ENCODE measurements around the gene BHLHA15. TPM values are rescaled to one million over a fixed set of nuclear protein-coding genes. Genes with fewer than 3 reads are reported as not detected.

The BHLHA15 gene
- total and polyA plus RNA-seq, 9 of the 15 experiments (the other 6 are each of a cell fraction or from before 2014, with no cell fraction given), result 0.22 to 2.0 (median 1.1) TPM; not detected in 4

DNA sequence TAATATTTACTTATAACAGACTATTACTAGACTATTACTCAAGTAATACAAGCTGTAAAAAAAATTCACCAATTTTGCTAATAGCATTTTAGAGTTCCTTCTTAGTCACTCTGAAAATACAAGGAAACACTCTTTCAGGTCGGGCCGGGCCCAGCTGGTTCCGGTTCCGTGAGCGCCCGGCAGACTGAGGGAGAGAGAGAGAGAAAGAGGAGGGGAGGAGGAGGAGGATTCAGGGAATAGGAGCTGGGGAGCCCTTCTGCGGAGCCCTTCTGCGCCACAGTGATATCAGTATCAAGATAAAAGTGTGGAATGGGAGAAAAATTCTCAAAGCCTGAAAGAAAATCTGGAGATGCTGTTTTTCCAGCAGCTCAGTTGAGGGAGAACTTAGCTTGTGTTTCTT is 30.5 kb upstream of the BHLHA15 start:
- no peaks in the 10 kb centered on the region for H4K20me1 ChIP-seq (replicated peaks; ENCODE audit: control insufficient read depth, insufficient read depth, low read length)
- intact Hi-C loops (cut with micrococcal nuclease) (no loop called here), in situ Hi-C loops (cut with MboI) (no loop called here)
- ATAC-seq, result peak; percentile 36; the same call in 1 of the 3 replicates
- no peak overlapping the region for H3K27ac ChIP-seq (ENCODE audit: extremely low read depth, low read depth, low read length)
- no peak for FAIRE-seq
- no peak for TF ChIP-seq ZFP30 (CRISPR knock-in tag; IDR thresholded peaks at IDR 0.05; ENCODE audit: borderline replicate concordance)
- no peak for TF ChIP-seq CCNT2 (IDR thresholded peaks at IDR 0.05; ENCODE audit: borderline replicate concordance, extremely low read depth, insufficient read length, low read depth, low read length)
- TF ChIP-seq, protein P1, sequence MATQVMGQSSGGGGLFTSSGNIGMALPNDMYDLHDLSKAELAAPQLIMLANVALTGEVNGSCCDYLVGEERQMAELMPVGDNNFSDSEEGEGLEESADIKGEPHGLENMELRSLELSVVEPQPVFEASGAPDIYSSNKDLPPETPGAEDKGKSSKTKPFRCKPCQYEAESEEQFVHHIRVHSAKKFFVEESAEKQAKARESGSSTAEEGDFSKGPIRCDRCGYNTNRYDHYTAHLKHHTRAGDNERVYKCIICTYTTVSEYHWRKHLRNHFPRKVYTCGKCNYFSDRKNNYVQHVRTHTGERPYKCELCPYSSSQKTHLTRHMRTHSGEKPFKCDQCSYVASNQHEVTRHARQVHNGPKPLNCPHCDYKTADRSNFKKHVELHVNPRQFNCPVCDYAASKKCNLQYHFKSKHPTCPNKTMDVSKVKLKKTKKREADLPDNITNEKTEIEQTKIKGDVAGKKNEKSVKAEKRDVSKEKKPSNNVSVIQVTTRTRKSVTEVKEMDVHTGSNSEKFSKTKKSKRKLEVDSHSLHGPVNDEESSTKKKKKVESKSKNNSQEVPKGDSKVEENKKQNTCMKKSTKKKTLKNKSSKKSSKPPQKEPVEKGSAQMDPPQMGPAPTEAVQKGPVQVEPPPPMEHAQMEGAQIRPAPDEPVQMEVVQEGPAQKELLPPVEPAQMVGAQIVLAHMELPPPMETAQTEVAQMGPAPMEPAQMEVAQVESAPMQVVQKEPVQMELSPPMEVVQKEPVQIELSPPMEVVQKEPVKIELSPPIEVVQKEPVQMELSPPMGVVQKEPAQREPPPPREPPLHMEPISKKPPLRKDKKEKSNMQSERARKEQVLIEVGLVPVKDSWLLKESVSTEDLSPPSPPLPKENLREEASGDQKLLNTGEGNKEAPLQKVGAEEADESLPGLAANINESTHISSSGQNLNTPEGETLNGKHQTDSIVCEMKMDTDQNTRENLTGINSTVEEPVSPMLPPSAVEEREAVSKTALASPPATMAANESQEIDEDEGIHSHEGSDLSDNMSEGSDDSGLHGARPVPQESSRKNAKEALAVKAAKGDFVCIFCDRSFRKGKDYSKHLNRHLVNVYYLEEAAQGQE (IDR thresholded peaks at IDR 0.05; ENCODE audit: borderline replicate concordance), result peak; percentile 10; the same call in 1 of the 2 replicates
- TF ChIP-seq, protein P1 (CRISPR knock-in tag; IDR thresholded peaks at IDR 0.05; ENCODE audit: low read depth), result no peak
- TF ChIP-seq, protein P2, sequence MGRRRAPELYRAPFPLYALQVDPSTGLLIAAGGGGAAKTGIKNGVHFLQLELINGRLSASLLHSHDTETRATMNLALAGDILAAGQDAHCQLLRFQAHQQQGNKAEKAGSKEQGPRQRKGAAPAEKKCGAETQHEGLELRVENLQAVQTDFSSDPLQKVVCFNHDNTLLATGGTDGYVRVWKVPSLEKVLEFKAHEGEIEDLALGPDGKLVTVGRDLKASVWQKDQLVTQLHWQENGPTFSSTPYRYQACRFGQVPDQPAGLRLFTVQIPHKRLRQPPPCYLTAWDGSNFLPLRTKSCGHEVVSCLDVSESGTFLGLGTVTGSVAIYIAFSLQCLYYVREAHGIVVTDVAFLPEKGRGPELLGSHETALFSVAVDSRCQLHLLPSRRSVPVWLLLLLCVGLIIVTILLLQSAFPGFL (CRISPR knock-in tag; IDR thresholded peaks at IDR 0.05), result no peak
- TF ChIP-seq HDAC2 (IDR thresholded peaks at IDR 0.05), result no peak
- 0 out of 2 replicates have a peak, but pooled peaks have one; percentile 14 for TF ChIP-seq GABPA (tag; conservative IDR thresholded peaks at IDR 0.05; ENCODE audit: low read depth)
- no peak for TF ChIP-seq FOXJ2 (tag; IDR thresholded peaks at IDR 0.05)
- H2AFZ ChIP-seq (ENCODE audit: low read depth, low read length), result no peak overlapping the region
- H3K9me1 ChIP-seq (ENCODE audit: control insufficient read depth, insufficient read depth, low read length), result no peaks in the 10 kb centered on the region
- no peak overlapping the region for H3K4me3 ChIP-seq
- H3K36me3 ChIP-seq (ENCODE audit: control insufficient read depth, insufficient read depth, low read length), result peaks cover 16% of the 10 kb centered on the region; the same call in 2 of the 3 replicates
- DNase-seq (ENCODE audit: extremely low read depth in 1 of 4, low spot score in 3 of 4), result no peak
- H3K27me3 ChIP-seq (ENCODE audit: control insufficient read depth in 2 of 2, insufficient read depth in 2 of 2, low read length in 2 of 2), result no peaks in the 10 kb centered on the region
- ChIA-PET CTCF (ENCODE audit: low intra/inter-chr PET ratio) (no interaction called here), POLR2A (interaction anchor here (0.6 kb wide), 1 partner anchor 10 kb away, joined by 3 read pairs; no protein-coding TSS in a partner anchor)
- 33% methylated on average over 8 of the region's 8 CpGs for WGBS (ENCODE audit: insufficient coverage, low coverage, missing lambda C conversion rate)
- peaks cover 0 to under 1% of the 10 kb centered on the region in 2 experiments; a peak in 1 of 5 replicates for H3K4me1 ChIP-seq (replicated peaks in 1 of 2; ENCODE audit: control insufficient read depth in 2 of 2, insufficient read depth in 2 of 2, low read length in 2 of 2)
- H3K9ac ChIP-seq (ENCODE audit: insufficient read depth in 1 of 2, low read depth in 2 of 2, low read length in 2 of 2), result no peak overlapping the region
- no peaks in the 10 kb centered on the region for H3K9me3 ChIP-seq (replicated peaks; ENCODE audit: control insufficient read depth, insufficient read depth, low read depth, low read length)
- BruUV-seq (replicated peaks), result no TSS peak
- H3K79me2 ChIP-seq (ENCODE audit: control insufficient read depth, insufficient read depth, low read length), result no peaks in the 10 kb centered on the region
- no peak overlapping the region for H3K4me2 ChIP-seq (ENCODE audit: insufficient read depth, low read length)

Measured in K562 (cell line).